WTC11 (cell line): ENCODE results near the gene DDB1. TPM values are rescaled to one million over a fixed set of nuclear protein-coding genes. Genes with fewer than 3 reads are reported as not detected.

ENCODE experiments used
- ATAC-seq: fragments of 200-7000 bp; cut with Tn5 transposase; 2 replicates; pipeline ENCODE4 v1.10.0; 2021; ENCODE audit warnings: mild to moderate bottlenecking, moderate library complexity
- CTCF ChIA-PET: fragments of 300-600 bp; sonication (Branson Sonifier 250); formaldehyde crosslinking; loops from one replicate; lab custom pipeline; 2021; ENCODE audit warnings: antibody characterized with exemption; lab: Charles Lee
- POLR2A ChIA-PET: fragments of 350-600 bp; sonication (Branson Sonifier 250); formaldehyde crosslinking; loops from one replicate; lab custom pipeline; 2021; ENCODE audit warnings: antibody characterized with exemption; lab: Charles Lee
- DNase-seq: peaks from one replicate; pipeline ENCODE4 v3.0.0; 2021; ENCODE audit warnings: low spot score
- H3K27ac Mint-ChIP-seq: 2 replicates; pipeline ENCODE4 v1.8.0; 2021; ENCODE audit warnings: mixed read lengths
- H3K27me3 Mint-ChIP-seq: 2 replicates; pipeline ENCODE4 v1.8.0; 2021; ENCODE audit warnings: low read depth, mild to moderate bottlenecking, moderate library complexity, mixed read lengths
- H3K36me3 Mint-ChIP-seq: 2 replicates; pipeline ENCODE4 v1.8.0; 2021; ENCODE audit warnings: mixed read lengths
- H3K4me1 Mint-ChIP-seq: 2 replicates; pipeline ENCODE4 v1.8.0; 2022; ENCODE audit warnings: mixed read lengths
- H3K4me3 Mint-ChIP-seq: 2 replicates; pipeline ENCODE4 v1.8.0; 2021; ENCODE audit warnings: mild to moderate bottlenecking, moderate library complexity, mixed read lengths
- H3K9me3 Mint-ChIP-seq: 2 replicates; pipeline ENCODE4 v1.8.0; 2021; ENCODE audit warnings: mixed read lengths
- CREM ChIP-seq: sonication (generic); formaldehyde crosslinking; IDR thresholded peaks from 2 replicates; pipeline ENCODE4 v1.8.1; 2022; ENCODE audit warnings: mild to moderate bottlenecking, missing genetic modification reagents, moderate library complexity
- E2F1 ChIP-seq: sonication (generic); formaldehyde crosslinking; IDR thresholded peaks from 2 replicates; pipeline ENCODE4 v1.8.0; 2022; ENCODE audit warnings: mild to moderate bottlenecking, missing genetic modification reagents
- ELF4 ChIP-seq: sonication (generic); formaldehyde crosslinking; IDR thresholded peaks from 2 replicates; pipeline ENCODE4 v1.8.1; 2022; ENCODE audit warnings: low read depth, mild to moderate bottlenecking, moderate library complexity, missing genetic modification reagents
- FOXP4 ChIP-seq: sonication (generic); formaldehyde crosslinking; IDR thresholded peaks from 2 replicates; pipeline ENCODE4 v1.8.0; 2022; ENCODE audit warnings: mild to moderate bottlenecking, missing genetic modification reagents
- GABPB1 ChIP-seq: sonication (generic); formaldehyde crosslinking; IDR thresholded peaks from 2 replicates; pipeline ENCODE4 v1.8.1; 2023; ENCODE audit warnings: mild to moderate bottlenecking, missing genetic modification reagents
- IRF2 ChIP-seq: sonication (generic); formaldehyde crosslinking; IDR thresholded peaks from 2 replicates; pipeline ENCODE4 v1.8.0; 2022; ENCODE audit warnings: low read depth, missing genetic modification reagents, borderline replicate concordance
- JAZF1 ChIP-seq: fragments of 250-450 bp; sonication (Bioruptor Pico); IDR thresholded peaks from 2 replicates; pipeline ENCODE4 v1.9.0; 2021; ENCODE audit warnings: moderate library complexity, mild to moderate bottlenecking, inconsistent platforms
- NR1H2 ChIP-seq: sonication (generic); formaldehyde crosslinking; IDR thresholded peaks from 2 replicates; pipeline ENCODE4 v1.9.0; 2021; ENCODE audit warnings: mild to moderate bottlenecking, moderate library complexity, missing genetic modification reagents
- NR3C1 ChIP-seq: sonication (generic); formaldehyde crosslinking; conservative IDR thresholded peaks from 2 replicates; pipeline ENCODE4 v1.8.1; 2023; ENCODE audit warnings: low read depth, mild to moderate bottlenecking, missing genetic modification reagents
- PREB ChIP-seq: sonication (generic); formaldehyde crosslinking; IDR thresholded peaks from 2 replicates; pipeline ENCODE4 v1.8.1; 2022; ENCODE audit warnings: mild to moderate bottlenecking, missing genetic modification reagents, moderate library complexity, borderline replicate concordance
- RELA ChIP-seq: sonication (generic); formaldehyde crosslinking; IDR thresholded peaks from 2 replicates; pipeline ENCODE4 v1.8.1; 2022; ENCODE audit warnings: missing genetic modification reagents, mild to moderate bottlenecking, borderline replicate concordance
- TP53 ChIP-seq: sonication (generic); formaldehyde crosslinking; IDR thresholded peaks from 2 replicates; pipeline ENCODE4 v1.8.1; 2023; ENCODE audit warnings: mild to moderate bottlenecking, missing genetic modification reagents
- ZBTB21 ChIP-seq: sonication (generic); formaldehyde crosslinking; IDR thresholded peaks from 2 replicates; pipeline ENCODE4 v1.8.1; 2023; ENCODE audit warnings: mild to moderate bottlenecking, missing genetic modification reagents, borderline replicate concordance
- ZNF121 ChIP-seq: sonication (generic); formaldehyde crosslinking; IDR thresholded peaks from 2 replicates; pipeline ENCODE4 v1.8.0; 2023; ENCODE audit warnings: missing genetic modification reagents
- total RNA-seq: library from RNA; stranded (reverse); gene quantifications from 3 replicates; pipeline ENCODE4 v1.2.3, GENCODE V29; 2021
- TF ChIP-seq, protein P1 (sequence below): sonication (generic); formaldehyde crosslinking; conservative IDR thresholded peaks from 2 replicates; pipeline ENCODE4 v1.8.1; 2023; ENCODE audit warnings: mild to moderate bottlenecking, low read depth, missing genetic modification reagents, moderate library complexity
- TF ChIP-seq, protein P2 (sequence below): sonication (generic); formaldehyde crosslinking; IDR thresholded peaks from 2 replicates; pipeline ENCODE4 v1.8.0; 2023; ENCODE audit warnings: missing genetic modification reagents, mild to moderate bottlenecking, borderline replicate concordance

Gene DDB1
- total RNA-seq, 1 experiment from 2014 or later: 316 TPM

- Mint-ChIP-seq H3K27me3 (peaks cover 2% of the 10 kb centered on the region; the same call in 1 of the 2 replicates), H3K9me3 (no peaks in the 10 kb centered on the region), H3K4me3 (no peak overlapping the region), H3K27ac (peak overlapping the region; percentile 46; the same call in 1 of the 2 replicates), H3K4me1 (peaks cover 31% of the 10 kb centered on the region), H3K36me3 (peaks cover 14% of the 10 kb centered on the region)
- ATAC-seq (no peak), DNase-seq (no peak)
- ChIA-PET POLR2A (no interaction called here), CTCF (interaction anchor here (0.8 to 1.2 kb wide), 4 partner anchors 14 to 107 kb away, joined by 3 to 5 read pairs (median 3); no protein-coding TSS in a partner anchor)
- TF ChIP-seq PREB (CRISPR knock-in tag) (no peak), IRF2 (CRISPR knock-in tag) (no peak), TP53 (CRISPR knock-in tag) (no peak)
- TF ChIP-seq, all 79 proteins: peak for 0
Measured at GRCh38 chr11:61278001-61278470, 54.9 kb downstream of the DDB1 start.

GRCh38 chr11:61277186-61278000 lies 55.5 kb downstream of the DDB1 start:
- peaks cover 31% of the 10 kb centered on the region for H3K4me1 Mint-ChIP-seq
- no peak for DNase-seq
- H3K27ac Mint-ChIP-seq: no peak overlapping the region
- H3K36me3 Mint-ChIP-seq: peaks cover 11% of the 10 kb centered on the region
- no peaks in the 10 kb centered on the region for H3K9me3 Mint-ChIP-seq
- ATAC-seq: no peak
- CTCF ChIA-PET: interaction anchor here (0.8 to 1.2 kb wide), 4 partner anchors 13 to 108 kb away, joined by 3 to 5 read pairs (median 3); no protein-coding TSS in a partner anchor
- POLR2A ChIA-PET: no interaction called here
- no peak overlapping the region for H3K4me3 Mint-ChIP-seq
- no peaks in the 10 kb centered on the region; the same call in 1 of the 2 replicates for H3K27me3 Mint-ChIP-seq
- TF ChIP-seq RELA (no peak), ZNF121 (CRISPR knock-in tag) (peak; percentile 18; the same call in 1 of the 2 replicates), NR3C1 (no peak)

DNA sequence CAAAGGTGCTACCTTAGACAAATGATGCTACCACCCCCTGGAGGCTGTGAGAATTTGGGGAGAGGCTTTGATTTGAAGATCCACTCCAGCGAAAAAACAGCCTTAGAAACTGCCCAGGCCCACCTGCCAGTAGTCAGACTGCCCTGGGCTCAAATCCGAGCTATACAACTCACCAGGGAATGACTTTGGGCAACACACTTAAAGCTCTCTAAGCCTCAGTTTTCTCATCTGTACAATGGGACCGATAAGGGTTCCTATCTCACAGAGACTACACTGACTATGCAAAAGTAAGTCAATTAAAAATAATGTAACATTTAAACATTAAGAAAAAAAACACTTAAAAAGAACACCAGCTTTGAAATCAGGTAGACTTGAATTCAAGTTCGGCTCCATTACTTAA lies 57.7 kb downstream of the DDB1 start:
- DNase-seq (no peak), ATAC-seq (no peak)
- Mint-ChIP-seq H3K4me3 (no peak overlapping the region), H3K4me1 (peaks cover 17% of the 10 kb centered on the region), H3K27me3 (no peaks in the 10 kb centered on the region), H3K9me3 (no peaks in the 10 kb centered on the region), H3K36me3 (peaks cover 7% of the 10 kb centered on the region), H3K27ac (no peak overlapping the region)
- ChIA-PET POLR2A (no interaction called here), CTCF (no interaction called here)
- TF ChIP-seq, protein P1, sequence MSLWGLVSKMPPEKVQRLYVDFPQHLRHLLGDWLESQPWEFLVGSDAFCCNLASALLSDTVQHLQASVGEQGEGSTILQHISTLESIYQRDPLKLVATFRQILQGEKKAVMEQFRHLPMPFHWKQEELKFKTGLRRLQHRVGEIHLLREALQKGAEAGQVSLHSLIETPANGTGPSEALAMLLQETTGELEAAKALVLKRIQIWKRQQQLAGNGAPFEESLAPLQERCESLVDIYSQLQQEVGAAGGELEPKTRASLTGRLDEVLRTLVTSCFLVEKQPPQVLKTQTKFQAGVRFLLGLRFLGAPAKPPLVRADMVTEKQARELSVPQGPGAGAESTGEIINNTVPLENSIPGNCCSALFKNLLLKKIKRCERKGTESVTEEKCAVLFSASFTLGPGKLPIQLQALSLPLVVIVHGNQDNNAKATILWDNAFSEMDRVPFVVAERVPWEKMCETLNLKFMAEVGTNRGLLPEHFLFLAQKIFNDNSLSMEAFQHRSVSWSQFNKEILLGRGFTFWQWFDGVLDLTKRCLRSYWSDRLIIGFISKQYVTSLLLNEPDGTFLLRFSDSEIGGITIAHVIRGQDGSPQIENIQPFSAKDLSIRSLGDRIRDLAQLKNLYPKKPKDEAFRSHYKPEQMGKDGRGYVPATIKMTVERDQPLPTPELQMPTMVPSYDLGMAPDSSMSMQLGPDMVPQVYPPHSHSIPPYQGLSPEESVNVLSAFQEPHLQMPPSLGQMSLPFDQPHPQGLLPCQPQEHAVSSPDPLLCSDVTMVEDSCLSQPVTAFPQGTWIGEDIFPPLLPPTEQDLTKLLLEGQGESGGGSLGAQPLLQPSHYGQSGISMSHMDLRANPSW (CRISPR knock-in tag): no peak
- TF ChIP-seq ELF4: no peak

DNA sequence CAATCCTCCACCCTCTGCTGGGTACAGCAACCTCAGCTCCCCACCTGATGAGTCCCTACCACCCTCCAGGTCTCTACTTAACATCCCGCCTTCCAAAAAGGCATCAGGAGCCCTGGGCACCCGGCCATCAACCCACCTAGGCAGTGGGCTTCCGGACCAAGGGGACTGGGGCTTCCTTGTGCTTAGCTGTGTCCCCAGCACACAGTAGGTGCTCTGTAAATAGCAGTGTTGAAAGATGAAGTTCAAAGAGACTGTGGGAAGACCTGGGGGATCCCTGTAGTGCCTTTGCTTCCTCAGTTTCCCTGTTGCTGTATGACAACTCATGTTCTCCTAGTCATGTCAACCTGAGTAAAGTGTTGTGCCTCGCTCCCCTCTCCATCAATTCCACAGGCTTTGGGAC lies 58.8 kb downstream of the DDB1 start:
- Mint-ChIP-seq H3K4me1 (peaks cover 9% of the 10 kb centered on the region), H3K27me3 (no peaks in the 10 kb centered on the region), H3K36me3 (peaks cover 7% of the 10 kb centered on the region), H3K9me3 (no peaks in the 10 kb centered on the region), H3K4me3 (no peak overlapping the region), H3K27ac (no peak overlapping the region)
- ChIA-PET CTCF (no interaction called here), POLR2A (no interaction called here)
- DNase-seq (no peak), ATAC-seq (no peak)
- TF ChIP-seq GABPB1 (CRISPR knock-in tag) (no peak), FOXP4 (no peak), JAZF1 (CRISPR knock-in tag) (no peak), CREM (CRISPR knock-in tag) (no peak), E2F1 (CRISPR knock-in tag) (no peak), NR1H2 (CRISPR knock-in tag) (no peak), ZBTB21 (CRISPR knock-in tag) (no peak)
- TF ChIP-seq, protein P2, sequence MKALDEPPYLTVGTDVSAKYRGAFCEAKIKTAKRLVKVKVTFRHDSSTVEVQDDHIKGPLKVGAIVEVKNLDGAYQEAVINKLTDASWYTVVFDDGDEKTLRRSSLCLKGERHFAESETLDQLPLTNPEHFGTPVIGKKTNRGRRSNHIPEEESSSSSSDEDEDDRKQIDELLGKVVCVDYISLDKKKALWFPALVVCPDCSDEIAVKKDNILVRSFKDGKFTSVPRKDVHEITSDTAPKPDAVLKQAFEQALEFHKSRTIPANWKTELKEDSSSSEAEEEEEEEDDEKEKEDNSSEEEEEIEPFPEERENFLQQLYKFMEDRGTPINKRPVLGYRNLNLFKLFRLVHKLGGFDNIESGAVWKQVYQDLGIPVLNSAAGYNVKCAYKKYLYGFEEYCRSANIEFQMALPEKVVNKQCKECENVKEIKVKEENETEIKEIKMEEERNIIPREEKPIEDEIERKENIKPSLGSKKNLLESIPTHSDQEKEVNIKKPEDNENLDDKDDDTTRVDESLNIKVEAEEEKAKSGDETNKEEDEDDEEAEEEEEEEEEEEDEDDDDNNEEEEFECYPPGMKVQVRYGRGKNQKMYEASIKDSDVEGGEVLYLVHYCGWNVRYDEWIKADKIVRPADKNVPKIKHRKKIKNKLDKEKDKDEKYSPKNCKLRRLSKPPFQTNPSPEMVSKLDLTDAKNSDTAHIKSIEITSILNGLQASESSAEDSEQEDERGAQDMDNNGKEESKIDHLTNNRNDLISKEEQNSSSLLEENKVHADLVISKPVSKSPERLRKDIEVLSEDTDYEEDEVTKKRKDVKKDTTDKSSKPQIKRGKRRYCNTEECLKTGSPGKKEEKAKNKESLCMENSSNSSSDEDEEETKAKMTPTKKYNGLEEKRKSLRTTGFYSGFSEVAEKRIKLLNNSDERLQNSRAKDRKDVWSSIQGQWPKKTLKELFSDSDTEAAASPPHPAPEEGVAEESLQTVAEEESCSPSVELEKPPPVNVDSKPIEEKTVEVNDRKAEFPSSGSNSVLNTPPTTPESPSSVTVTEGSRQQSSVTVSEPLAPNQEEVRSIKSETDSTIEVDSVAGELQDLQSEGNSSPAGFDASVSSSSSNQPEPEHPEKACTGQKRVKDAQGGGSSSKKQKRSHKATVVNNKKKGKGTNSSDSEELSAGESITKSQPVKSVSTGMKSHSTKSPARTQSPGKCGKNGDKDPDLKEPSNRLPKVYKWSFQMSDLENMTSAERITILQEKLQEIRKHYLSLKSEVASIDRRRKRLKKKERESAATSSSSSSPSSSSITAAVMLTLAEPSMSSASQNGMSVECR: no peak
